Activated CD8-positive, alpha-beta memory T cell treated with anti-CD3 and anti-CD28 coated beads for 48 hours (primary cell): ENCODE data around the gene GPATCH8.
"Not testable (repeated sequence)": the region's sequence is repeated elsewhere in the genome, so short reads cannot be mapped to it uniquely, and the experiment has no call there.

Experiments used
- DNase-seq, 3 experiments: peaks; one replicate each; pipeline ENCODE4 v3.0.0-alpha.2; 2020; ENCODE audit warnings: low read depth in 2 of 3, low spot score in 2 of 3

Gene GPATCH8

DNA sequence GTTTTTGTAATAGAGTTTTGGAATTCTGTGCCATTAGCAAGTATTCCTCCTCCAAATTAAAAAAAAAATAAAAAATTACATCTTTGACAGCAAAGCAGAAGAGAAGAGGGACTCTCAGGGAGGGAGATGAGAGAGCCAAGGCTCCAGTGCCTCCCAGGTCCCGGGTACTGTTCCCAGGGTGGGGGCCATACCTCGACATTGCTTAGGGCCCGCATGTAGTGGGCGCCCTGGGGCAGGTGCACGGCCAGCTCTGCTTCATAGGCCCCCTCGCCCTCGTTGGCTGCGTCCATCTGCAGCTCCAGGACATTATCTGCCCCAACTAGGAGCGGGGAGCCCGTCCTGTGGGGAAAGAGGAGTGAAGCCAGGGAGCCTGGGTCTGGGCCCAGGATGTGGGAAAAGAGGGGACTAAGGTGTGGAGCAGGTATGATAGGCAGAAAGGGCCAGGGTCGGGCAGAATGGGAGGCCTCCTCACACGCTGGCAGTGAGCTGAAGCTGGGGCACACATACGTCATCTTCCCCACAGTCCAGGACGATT lies 125.0 kb downstream of the GPATCH8 start:
- no peak for DNase-seq

DNA sequence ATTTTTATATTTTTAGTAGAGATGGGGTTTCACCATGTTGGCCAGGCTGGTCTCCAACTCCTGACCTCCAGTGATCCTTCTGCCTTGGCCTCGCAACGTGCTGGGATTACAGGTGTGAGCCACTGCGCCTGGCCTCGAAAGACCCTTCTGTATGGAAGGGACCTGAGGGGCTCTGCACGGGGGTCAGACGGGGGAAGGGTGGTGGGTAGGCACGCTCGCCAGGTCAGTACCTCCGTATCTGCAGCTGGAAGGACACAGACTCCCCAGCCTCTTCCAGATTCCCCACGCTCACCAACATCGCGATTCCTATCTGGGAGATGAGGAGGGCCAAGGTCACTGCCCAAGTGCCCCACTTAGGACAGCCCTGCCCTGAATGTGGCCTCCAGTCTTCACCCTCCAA lies 126.4 kb downstream of the GPATCH8 start:
- DNase-seq, result no peak

DNA sequence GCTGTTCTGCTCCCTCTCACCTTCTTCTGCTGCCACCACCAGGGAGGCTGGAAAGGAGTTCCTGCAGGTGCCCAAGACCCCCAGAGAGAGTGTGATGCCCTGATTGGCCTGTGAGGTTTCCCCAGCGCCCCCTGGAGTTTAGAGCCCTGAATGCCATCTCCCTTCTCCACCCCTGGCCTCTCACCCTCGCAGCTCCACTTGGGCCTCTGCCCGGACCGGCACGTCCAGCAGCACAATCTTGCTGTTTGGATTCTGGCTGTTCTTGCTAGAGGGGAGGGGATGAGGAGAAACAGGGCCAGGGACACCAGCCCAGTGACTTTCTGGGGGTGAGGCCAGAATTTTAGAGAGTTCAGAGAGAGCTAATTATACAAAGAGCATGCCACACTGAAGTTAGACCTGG lies 127.1 kb downstream of the GPATCH8 start:
- no peak for DNase-seq

DNA sequence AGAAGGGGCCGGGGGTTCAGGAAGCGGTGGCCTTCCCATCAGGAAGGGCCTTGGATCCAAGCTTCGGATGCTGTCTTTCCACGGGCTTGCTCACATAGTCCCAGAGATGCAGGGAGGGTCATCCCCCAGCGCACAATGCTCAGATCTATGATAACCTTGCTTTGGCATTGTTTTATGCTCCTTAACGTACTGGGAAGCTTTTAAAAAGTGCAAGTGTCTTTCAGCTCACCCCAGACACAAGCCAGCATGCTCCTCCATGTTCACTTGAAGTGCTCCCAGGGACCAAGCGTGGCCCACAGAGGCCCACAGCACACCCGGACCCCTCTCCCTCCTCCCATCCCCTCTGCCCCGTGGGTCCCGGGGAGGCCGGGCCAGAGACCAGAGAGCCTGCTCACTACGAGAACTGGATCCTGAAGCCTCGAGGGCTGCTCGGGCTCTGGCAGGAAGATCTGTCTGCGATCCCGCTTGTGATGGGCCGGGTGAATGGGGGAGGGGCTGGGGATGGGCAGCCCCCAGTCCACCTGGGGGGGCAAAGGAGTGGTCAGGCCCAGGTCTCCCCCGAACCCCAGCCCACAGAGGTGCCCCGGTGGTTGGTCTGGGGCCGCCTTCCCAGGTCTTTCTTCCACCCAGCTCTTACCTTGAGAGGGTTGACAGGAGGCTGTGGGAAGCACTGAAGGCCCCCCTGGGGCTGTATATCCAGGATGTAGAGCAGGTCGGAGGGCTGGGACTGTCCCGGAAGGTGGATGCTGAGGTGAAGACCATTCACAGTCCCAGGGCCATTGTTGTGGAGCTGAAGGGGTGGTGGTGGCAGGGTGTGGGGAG lies 127.8 kb downstream of the GPATCH8 start:
- DNase-seq, result no peak

DNA sequence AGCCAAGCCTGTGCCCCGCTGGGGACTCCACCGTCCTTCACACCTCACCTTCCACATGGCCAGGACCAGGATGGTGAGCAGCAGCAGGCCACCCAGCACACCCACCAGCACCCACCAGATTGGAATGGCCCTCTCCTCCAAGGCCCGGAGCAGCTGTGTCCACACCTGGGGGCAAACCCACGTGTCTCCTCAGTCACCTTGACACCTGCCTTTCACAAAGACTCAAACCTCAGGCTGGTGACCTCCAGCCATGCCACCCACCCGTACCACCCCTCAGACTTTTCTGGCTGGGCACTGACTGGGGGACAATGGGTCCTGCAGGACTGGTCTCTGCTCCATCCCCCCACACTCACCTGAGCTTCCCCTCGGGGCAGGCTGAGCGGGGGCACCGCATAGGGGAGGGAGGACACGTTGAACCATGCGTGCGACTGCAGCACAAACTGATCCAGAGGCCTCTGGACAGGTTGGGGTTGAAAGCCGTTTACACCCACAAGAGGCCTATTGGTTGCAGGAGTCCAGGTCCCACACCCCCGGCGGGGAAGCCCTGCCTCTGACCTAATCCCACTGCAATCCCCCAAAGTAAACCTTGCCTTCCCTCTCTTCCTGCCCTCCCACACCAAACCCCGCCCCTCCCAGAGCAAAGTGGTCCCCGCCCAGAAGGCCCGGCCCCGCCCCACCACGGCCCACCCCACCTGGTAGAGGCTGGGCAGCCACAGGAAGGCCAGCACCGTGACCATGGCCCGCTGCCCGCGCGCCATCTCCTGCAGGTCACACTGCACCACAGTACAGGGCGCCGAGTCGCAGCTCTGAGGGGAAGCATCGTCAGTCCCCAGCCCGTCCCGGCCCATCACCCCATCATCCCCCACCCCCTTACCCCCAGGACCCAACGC lies 128.7 kb downstream of the GPATCH8 start:
- no peak for DNase-seq

DNA sequence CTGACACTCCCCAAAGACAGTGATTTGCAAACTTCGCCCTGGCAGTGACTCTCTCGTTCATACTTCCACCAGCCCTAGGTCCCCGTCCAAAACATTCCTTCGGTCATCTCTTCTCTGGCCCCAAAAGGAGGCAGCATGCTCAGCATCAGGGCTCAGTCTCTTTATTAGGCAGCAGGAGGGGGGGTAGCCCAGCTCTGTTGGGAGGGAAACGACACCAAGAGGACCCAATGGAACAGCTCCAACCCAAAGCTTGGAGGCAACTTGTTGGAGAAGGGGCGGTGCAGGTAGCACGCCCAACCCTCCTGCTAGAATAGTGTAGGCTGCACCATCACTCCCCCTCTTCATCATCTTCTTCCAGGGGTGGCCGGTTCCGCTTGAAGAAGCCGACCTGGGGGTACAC lies 131.2 kb downstream of the GPATCH8 start:
- DNase-seq, result no peak

DNA sequence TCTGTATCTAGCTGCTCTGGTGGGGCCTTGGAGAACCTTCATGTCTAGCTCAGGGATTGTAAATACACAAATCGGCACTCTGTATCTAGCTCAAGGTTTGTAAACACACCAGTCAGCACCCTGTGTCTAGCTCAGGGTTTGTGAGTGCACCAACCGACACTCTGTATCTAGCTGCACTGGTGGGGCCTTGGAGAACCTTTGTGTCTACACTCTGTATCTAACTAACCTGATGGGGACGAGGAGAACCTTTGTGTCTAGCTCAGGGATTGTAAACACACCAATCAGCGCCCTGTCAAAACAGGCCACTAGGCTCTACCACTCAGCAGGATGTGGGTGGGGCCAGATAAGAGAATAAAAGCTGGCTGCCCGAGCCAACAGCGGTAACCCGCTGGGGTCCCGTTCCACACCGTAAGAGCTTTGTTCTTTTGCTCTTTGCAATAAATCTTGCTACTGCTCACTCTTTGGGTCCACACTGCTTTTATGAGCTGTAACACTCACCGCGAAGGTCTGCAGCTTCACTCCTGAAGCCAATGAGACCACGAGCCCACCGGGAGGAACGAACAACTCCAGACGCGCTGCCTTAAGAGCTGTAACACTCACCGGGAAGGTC lies 133.7 kb downstream of the GPATCH8 start:
- DNase-seq, result not testable (repeated sequence)

DNA sequence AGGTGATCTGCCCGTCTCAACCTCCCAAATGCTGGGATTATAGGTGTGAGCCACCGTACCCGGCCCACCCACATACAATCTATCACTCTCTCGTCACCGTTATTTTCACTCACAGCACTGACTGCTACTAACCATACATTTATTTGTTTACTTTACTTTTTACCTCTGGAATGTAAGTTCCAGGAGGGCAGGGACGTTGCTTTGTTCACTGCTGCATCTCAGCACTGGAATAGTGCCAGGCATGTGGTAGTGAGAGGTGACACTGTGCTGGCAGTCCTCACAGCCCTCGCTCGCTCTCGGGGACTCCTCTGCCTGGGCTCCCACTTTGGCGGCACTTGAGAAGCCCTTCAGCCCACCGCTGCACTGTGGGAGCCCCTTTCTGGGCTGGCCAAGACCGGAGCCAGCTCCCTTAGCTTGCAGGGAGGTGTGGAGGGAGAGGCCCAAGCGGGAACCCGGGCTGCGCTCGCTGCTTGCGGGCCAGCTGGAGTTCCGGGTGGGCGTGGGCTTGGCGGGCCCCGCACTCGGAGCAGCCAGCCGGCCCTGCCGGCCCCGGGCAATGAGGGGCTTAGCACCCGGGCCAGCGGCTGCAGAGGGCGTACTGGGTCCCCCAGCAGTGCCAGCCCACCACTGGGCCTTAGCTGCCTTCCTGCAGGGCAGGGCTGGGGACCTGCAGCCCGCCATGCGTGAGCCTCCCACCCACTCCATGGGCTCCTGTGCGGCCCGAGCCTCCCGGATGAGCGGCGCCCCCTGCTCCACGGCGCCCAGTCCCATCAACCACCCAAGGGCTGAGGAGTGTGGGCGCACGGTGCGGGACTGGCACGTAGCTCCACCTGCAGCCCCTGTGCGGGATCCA lies 134.6 kb downstream of the GPATCH8 start:
- not testable (repeated sequence) for DNase-seq

DNA sequence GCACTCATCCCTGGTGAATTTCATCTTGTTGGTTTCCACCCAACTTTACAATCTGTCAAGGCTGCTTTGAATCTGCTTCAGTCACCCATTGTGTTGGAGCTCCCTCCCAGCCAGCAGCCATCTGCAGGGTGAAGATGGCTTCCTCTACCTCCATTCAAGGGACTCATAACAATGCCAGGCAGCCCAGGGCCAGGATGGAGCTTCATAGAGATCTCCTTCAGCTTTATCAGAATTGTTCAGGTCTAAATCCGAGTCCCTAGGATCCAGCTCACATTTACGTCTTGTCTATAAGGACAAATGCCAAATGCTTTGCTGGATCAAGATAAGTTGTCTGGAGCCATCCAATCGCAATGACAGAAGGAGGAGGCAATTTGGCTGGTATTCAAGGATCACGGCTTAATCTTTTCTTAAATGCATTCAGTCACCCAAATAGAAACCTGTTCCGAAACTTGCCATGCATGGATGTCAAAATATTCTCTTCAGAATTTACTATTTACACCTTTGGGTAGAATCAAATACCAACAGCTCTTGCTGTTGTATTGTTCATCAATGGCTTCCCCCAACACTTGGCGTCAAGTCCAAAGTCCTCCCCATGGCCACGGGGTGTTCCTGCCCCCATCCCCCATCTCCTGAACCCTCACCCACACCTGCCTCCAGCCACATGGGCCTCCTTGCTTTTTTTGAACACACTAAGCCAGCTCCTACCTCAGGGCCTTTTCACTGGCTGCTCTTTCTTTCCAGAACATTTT lies 135.8 kb downstream of the GPATCH8 start:
- no peak for DNase-seq

DNA sequence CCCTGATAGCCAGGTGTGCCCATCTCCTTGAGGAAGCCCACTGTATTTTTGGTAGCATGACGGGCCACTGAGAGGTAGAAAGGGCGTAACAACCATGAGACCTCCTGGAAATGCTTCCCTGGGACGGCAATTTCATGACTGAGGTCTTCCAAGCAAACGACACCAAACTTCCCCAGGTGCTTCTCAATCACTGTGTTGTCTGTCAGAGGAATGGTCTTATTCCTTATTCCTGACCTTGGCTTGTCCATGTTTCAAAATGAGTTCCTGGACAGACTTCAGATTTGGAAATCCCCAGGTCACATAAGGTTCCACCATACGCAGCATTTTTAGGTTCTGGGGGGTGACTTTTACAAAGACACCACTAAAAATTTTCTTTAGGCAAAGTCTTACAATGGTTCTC lies 138.2 kb downstream of the GPATCH8 start:
- not testable (repeated sequence) for DNase-seq

DNA sequence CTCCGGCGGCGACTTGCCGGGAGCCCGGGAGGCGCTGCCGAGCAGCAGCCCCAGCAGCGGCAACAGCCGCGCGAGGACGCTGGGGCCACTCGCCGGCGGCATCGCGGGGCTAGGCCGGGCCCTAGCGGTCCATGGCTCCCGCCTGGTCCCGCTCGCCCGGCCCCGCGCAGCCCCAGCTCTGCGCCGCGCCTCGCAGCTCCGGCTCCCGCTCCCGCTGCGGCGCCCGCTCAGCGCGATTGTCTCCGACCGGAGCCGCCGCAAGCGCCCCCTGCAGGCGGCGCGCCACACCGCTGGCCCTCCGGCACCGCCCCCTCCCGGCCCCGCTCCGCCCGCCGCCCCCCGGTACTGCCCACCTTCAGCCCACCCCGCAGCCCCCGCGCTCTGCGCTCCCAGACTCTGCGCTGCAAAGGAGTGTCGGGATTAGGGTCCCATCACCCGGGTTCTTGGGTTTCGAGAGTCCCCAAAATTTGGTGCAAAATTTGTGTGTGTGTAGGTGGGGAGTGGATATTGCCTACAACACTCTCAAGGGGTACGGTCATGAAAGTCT lies 139.5 kb downstream of the GPATCH8 start, which contains the start of gene FAM171A2:
Gene FAM171A2, minus strand, starts transcription at position 241 of the 547 bp plus-strand sequence. Its CDS starts 139 bp downstream, at position 102.
- peak in 1 of 3 experiments; percentile 37 for DNase-seq

DNA sequence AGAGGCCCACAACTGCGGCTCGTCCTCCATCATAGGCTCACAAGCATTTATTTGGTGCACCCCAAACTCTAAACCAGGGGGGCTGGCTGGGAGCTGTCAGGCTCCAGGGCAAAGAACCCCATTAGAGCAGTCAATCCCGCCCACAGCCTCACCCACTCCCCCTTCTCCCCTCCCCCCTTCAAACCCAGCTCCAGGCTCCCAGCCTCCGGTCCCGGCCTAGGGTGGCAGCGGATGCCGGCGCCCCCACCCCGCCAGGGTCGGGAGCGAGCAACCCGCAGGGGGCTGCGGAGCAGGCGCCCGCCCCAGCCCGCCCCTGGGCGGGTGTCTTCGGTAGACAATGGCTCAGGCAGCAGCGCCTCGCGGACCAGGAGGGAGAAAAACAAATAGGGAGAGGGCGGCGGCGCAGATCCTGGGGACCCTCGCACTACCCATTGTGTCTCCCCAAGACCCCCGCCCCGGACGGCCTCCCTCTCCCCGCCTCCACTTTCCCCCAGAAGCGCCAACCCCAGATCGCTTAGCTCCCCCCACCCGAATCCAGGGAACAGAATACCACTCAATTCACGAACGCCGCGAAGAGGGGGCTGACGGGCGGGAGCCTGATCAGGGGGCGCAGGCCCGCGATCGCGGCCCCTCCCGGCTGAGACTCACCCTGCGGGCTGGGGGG lies 140.1 kb downstream of the GPATCH8 start:
- no peak for DNase-seq

DNA sequence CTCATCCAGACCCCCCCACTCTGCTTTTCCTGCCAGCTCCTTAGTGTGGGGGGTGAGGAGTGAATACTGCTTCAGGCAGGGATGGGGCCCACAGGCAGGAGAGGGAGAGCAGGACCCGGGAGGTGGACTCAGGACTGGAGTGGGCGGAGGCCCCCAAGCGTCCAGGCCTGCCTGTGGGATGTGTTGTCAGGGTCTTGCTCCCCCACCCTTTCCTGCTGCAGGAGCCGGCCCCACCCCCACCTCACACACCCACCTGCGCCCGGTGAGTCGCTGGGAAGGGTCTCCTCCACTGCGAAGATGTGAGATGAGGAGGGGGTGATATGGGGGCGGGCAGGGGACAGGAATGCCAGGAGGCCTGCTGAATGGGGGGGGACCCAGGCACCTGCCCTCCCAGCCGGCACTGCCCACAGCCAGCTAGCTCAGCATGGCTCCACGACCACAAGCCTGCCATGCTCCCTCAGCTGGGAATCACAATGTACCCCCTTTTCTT lies 140.7 kb downstream of the GPATCH8 start:
- DNase-seq, result no peak

DNA sequence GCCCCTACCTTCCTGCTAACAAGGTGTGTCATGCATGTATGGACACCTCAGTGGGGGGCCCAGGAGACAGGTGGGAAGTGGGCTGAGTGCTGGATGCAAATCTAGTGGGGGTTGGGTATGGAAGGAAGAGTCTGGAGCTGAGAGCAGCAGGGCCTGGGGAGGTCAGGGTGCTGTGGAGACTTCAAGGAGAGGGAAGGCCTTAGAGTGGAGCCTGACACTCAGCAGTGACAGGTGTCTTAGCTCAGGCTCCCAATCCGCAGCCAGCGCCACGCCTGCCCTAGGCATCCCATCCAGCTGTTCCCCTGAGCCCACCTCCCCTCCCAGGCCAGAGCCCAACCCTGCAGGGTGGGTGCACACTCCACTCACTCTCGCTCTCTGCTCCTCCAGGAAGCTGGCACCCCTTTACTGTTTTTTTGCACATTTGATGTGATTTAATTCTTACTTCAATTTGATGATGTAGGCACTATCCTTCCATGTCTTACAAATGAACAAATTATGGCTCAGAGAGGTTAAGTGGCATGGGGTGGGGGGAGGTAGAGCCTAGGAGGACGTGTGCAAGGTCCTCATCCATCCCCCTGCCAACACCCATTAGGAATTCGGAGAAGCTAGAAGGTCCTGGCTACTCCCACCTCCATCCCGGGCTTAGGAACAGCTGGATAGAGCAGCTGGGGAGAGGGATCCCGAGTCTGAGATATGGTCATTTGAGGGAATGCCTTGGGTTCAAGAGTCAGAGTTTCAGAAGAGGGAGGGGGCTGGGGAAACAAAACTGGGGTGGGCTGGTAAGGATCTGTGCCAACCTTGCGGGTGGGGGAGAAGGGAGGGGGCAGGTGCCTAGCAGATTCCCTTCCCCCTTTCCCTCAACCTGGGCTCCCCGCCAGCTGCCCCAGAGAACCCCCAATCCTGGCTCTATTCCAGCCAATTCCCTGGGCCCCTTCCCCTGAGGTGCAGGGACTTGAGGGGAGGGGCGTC lies 141.6 kb downstream of the GPATCH8 start:
- no peak for DNase-seq

DNA sequence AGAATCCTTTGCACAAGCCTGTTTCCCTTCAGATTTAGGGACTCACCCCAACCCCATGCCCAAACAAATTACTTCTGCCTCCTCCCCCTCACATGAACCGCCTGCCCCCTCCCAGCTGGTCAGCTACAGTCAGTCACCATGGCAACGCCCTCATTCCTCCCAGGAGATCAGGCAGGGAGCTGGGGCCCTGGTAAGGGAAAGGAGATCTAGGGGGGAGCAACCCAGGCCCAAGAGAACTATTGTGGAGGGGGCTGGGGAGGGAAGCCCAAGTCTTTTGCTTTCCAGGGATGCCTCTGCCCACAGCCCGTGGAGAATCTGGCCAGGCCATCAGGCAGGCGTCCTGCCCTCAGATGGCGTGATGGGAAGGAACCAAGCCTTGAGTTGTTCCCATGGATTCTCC lies 142.4 kb downstream of the GPATCH8 start:
- DNase-seq, result no peak

DNA sequence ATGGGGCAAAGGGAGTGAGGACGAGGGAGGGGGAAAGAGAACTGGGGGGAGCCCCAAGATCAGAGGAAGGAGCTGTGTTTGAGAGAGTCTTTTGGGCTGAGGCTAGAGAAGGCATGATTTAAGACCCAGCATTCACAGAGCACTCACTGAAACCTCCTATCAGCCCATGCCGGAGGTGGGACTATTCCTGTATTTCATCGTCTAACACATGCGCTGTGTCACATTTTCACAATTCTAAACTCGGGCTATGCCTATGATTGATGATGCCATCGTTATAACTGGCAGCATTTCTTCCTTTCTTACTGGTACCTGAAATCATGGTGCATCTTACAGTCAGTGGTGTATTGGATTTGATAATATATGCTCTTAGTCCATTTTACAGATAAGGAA lies 143.1 kb downstream of the GPATCH8 start:
- no peak for DNase-seq

DNA sequence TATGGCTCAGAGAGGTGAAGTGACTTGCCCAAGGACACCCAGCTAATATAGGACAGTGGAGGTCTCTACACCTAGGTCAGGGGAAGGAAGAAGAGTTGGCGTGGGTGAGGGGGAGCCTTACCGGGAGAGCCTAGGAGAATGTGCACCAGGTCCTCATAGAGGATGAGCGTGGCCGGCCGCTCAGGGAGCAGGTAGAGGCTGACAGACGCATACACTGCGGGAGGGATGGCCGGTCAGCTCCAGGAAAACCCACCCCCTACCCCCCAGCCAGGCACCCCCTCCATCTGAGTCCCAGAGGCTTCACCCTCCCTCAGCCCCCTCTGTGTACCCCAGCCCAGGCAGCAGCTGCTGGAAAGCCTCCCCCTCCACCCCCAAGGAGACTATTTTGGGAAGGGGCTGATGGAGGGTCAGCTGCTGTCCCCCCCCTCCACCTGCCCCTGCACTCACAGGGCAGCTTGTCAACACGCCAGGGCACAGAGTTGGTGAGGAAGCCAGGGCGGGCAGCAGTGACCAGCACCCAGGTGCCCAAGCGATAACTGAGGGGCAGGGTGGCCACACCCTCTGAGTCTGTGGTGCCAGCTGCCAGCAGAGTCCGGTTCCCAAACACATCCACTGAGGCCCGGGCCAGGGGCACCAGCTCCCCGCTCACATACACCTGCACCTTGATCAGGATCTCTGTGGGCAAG lies 143.6 kb downstream of the GPATCH8 start:
- no peak for DNase-seq
